Upper lobe of right lung (tissue), 1 donor: Measurements from ENCODE around the gene FOXI3. TPM values are rescaled to one million over a fixed set of nuclear protein-coding genes. Genes with fewer than 3 reads are reported as not detected.

Experiments used
- ATAC-seq: fragments of 200-7000 bp; cut with Tn5 transposase; one replicate; pipeline ENCODE4 v1.9.1; 2020; ENCODE audit warnings: mild to moderate bottlenecking, moderate library complexity
- DNase-seq: peaks from one replicate; pipeline ENCODE4 v3.0.0-alpha.2; 2020
- H3K27ac ChIP-seq: fragments of 200-600 bp; one replicate; pipeline ENCODE4 v1.8.0; 2022
- H3K27me3 ChIP-seq: fragments of 200-600 bp; one replicate; pipeline ENCODE4 v1.8.0; 2022; ENCODE audit warnings: mild to moderate bottlenecking
- H3K36me3 ChIP-seq: fragments of 200-600 bp; one replicate; pipeline ENCODE4 v1.8.0; 2022
- H3K4me1 ChIP-seq: fragments of 200-600 bp; one replicate; pipeline ENCODE4 v1.8.0; 2022
- H3K4me3 ChIP-seq: fragments of 200-600 bp; one replicate; pipeline ENCODE4 v1.8.0; 2022; ENCODE audit warnings: mild to moderate bottlenecking
- H3K9me3 ChIP-seq: fragments of 200-600 bp; one replicate; pipeline ENCODE4 v1.8.0; 2022
- CTCF ChIP-seq: fragments of 200-600 bp; IDR thresholded peaks from one replicate; pipeline ENCODE4 v1.8.0; 2022; ENCODE audit warnings: antibody characterized with exemption
- intact Hi-C: fragments of 100-400 bp; cut with DNase I; formaldehyde crosslinking; loops from one replicate; pipeline ENCODE4 v1.11.0; 2022
- long read RNA-seq: library from polyadenylated mRNA; unstranded; transcript quantifications from one replicate; pipeline ENCODE4 v2.0.0, GENCODE V29; 2021
- total RNA-seq: library from RNA; stranded (reverse); fragmentation: NEBNext Ultra II Directional; extraction: Animal tissue kit (Norgen Biotek cat#: 25700); gene quantifications from one replicate; pipeline ENCODE4 v1.2.1, GENCODE V29; 2021
- donor health status: DM: no; HTN: yes; CAD: no; lungs with severe emphysema.

FOXI3 gene
- total RNA-seq, result not detected
- long read RNA-seq, result 0 reads

- intact Hi-C loops, result no loop called here
- TF ChIP-seq CTCF, result no peak
- Histone ChIP-seq H3K4me1 (no peaks in the 10 kb centered on the region), H3K9me3 (no peaks in the 10 kb centered on the region), H3K36me3 (no peaks in the 10 kb centered on the region), H3K27ac (no peak within 1 kb of the TSS), H3K27me3 (peaks cover 91% of the 10 kb centered on the region), H3K4me3 (no peak within 1 kb of the TSS)
- no peak for DNase-seq
- peak; percentile 59 for ATAC-seq
These were observed at the start of gene FOXI3 for GRCh38 chr2:88452565-88452905. Gene FOXI3, minus strand, starts transcription at chr2:88452693. Its CDS starts 158 bp downstream, at chr2:88452535.

- intact Hi-C loops, result no loop called here
- TF ChIP-seq CTCF, result no peak
- DNase-seq, result no peak
- Histone ChIP-seq H3K36me3 (no peaks in the 10 kb centered on the region), H3K27me3 (no peaks in the 10 kb centered on the region), H3K4me3 (no peak overlapping the region), H3K27ac (no peak overlapping the region), H3K4me1 (no peaks in the 10 kb centered on the region), H3K9me3 (no peaks in the 10 kb centered on the region)
- peak; percentile 17 for ATAC-seq
These were observed 48.2 kb upstream of the FOXI3 start for GRCh38 chr2:88500691-88501090.

- no peak for ATAC-seq
- Histone ChIP-seq H3K27me3 (no peaks in the 10 kb centered on the region), H3K4me3 (no peak overlapping the region), H3K36me3 (no peaks in the 10 kb centered on the region), H3K9me3 (no peaks in the 10 kb centered on the region), H3K27ac (no peak overlapping the region), H3K4me1 (no peaks in the 10 kb centered on the region)
- DNase-seq, result no peak
- intact Hi-C loops, result no loop called here
- TF ChIP-seq CTCF, result no peak
These were observed 46.7 kb upstream of the FOXI3 start for GRCh38 chr2:88499204-88499603.

GRCh38 chr2:88493481-88493880, 41.0 kb upstream of the FOXI3 start:
- no peak for DNase-seq
- peaks cover 3% of the 10 kb centered on the region for H3K27me3 ChIP-seq
- H3K4me1 ChIP-seq, result no peaks in the 10 kb centered on the region
- H3K4me3 ChIP-seq, result no peak overlapping the region
- no peak for TF ChIP-seq CTCF
- no peak for ATAC-seq
- H3K9me3 ChIP-seq, result no peaks in the 10 kb centered on the region
- no peak overlapping the region for H3K27ac ChIP-seq
- no peaks in the 10 kb centered on the region for H3K36me3 ChIP-seq
- intact Hi-C loops, result no loop called here

GRCh38 chr2:88492002-88492401, 39.5 kb upstream of the FOXI3 start:
- DNase-seq (no peak), ATAC-seq (no peak)
- Histone ChIP-seq H3K4me3 (no peak overlapping the region), H3K27ac (no peak overlapping the region), H3K4me1 (no peaks in the 10 kb centered on the region), H3K27me3 (peaks cover 3% of the 10 kb centered on the region), H3K36me3 (no peaks in the 10 kb centered on the region), H3K9me3 (no peaks in the 10 kb centered on the region)
- intact Hi-C loops, result no loop called here
- TF ChIP-seq CTCF, result no peak

GRCh38 chr2:88489181-88489580, 36.7 kb upstream of the FOXI3 start:
- H3K27ac ChIP-seq, result no peak overlapping the region
- no peaks in the 10 kb centered on the region for H3K9me3 ChIP-seq
- TF ChIP-seq CTCF, result no peak
- ATAC-seq, result no peak
- H3K4me1 ChIP-seq, result no peaks in the 10 kb centered on the region
- peaks cover 3% of the 10 kb centered on the region for H3K27me3 ChIP-seq
- intact Hi-C loops, result no loop called here
- DNase-seq, result no peak
- H3K4me3 ChIP-seq, result no peak overlapping the region
- no peaks in the 10 kb centered on the region for H3K36me3 ChIP-seq
